ENCODE results near the gene CNTLN. TPM values are rescaled to one million over a fixed set of nuclear protein-coding genes. Genes with fewer than 3 reads are reported as not detected.
"Not testable (repeated sequence)": the region's sequence is repeated elsewhere in the genome, so short reads cannot be mapped to it uniquely, and the experiment has no call there.

Gene CNTLN
- total and polyA plus RNA-seq, 2 donors: 2.9 to 6.4 TPM

GRCh38 chr9:17437813-17438212, 303.0 kb downstream of the CNTLN start:
- Histone ChIP-seq H3K9me3 (ENCODE audit: control insufficient read depth in 2 of 2, insufficient read depth in 1 of 2, low read length in 1 of 2) (no peaks in the 10 kb centered on the region), H3K4me1 (ENCODE audit: control insufficient read depth in 2 of 2, insufficient read depth in 2 of 2, low read length in 2 of 2) (no peaks in the 10 kb centered on the region), H3K4me3 (ENCODE audit: low read length in 2 of 2) (no peak overlapping the region), H3K27me3 (ENCODE audit: control insufficient read depth in 2 of 2, insufficient read depth in 1 of 2, low read length in 1 of 2) (no peaks in the 10 kb centered on the region), H3K27ac (ENCODE audit: low read depth in 1 of 2, low read length in 1 of 2) (no peak overlapping the region), H3K36me3 (ENCODE audit: control insufficient read depth in 2 of 2, insufficient read depth in 2 of 2, low read length in 1 of 2) (no peaks in the 10 kb centered on the region)
- DNase-seq (ENCODE audit: low read depth in 6 of 9, low spot score in 9 of 9): no peak
- 98% methylated on average over 2 of the region's 2 CpGs for WGBS

DNA sequence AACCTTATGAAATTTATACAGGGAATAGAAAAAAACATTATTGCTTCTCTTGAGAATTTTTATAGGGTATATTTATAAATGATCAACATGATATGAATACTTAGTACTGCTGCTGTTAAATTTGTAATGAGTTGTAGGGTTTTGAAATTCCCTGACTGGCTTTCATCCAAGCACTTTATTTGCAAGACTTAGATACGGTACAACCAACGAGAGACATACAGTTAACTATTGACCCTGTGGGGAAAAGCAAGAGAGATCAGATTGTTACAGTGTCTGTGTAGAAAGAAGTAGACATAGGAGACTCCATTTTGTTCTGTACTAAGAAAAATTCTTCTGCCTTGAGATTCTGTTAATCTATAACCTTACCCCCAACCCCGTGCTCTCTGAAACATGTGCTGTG, 310.3 kb downstream of the CNTLN start:
- H3K36me3 ChIP-seq (ENCODE audit: control insufficient read depth in 2 of 2, insufficient read depth in 2 of 2, low read length in 1 of 2): not testable (repeated sequence)

GRCh38 chr9:17453751-17454150, 318.9 kb downstream of the CNTLN start:
- Histone ChIP-seq H3K36me3 (ENCODE audit: control insufficient read depth in 2 of 2, insufficient read depth in 2 of 2, low read length in 1 of 2) (no peaks in the 10 kb centered on the region), H3K27ac (ENCODE audit: low read depth in 1 of 2, low read length in 1 of 2) (no peak overlapping the region), H3K27me3 (ENCODE audit: control insufficient read depth in 2 of 2, insufficient read depth in 1 of 2, low read length in 1 of 2) (no peaks in the 10 kb centered on the region), H3K4me3 (ENCODE audit: low read length in 2 of 2) (no peak overlapping the region), H3K9me3 (ENCODE audit: control insufficient read depth in 2 of 2, insufficient read depth in 1 of 2, low read length in 1 of 2) (no peaks in the 10 kb centered on the region), H3K4me1 (ENCODE audit: control insufficient read depth in 2 of 2, insufficient read depth in 2 of 2, low read length in 2 of 2) (no peaks in the 10 kb centered on the region)
- WGBS: 97% methylated on average over 5 of the region's 5 CpGs
- DNase-seq (ENCODE audit: low read depth in 6 of 9, low spot score in 9 of 9): no peak

More for the DNA sequence above, 310.3 kb downstream of the CNTLN start:
- H3K4me3 ChIP-seq (ENCODE audit: low read length in 2 of 2); H3K27me3 ChIP-seq (ENCODE audit: control insufficient read depth in 2 of 2, insufficient read depth in 1 of 2, low read length in 1 of 2); DNase-seq (ENCODE audit: low read depth in 6 of 9, low spot score in 9 of 9); H3K9me3 ChIP-seq (ENCODE audit: control insufficient read depth in 2 of 2, insufficient read depth in 1 of 2, low read length in 1 of 2); H3K27ac ChIP-seq (ENCODE audit: low read depth in 1 of 2, low read length in 1 of 2); H3K4me1 ChIP-seq (ENCODE audit: control insufficient read depth in 2 of 2, insufficient read depth in 2 of 2, low read length in 2 of 2): not testable (repeated sequence)
- 97% methylated on average over 3 of the region's 3 CpGs for WGBS

DNA sequence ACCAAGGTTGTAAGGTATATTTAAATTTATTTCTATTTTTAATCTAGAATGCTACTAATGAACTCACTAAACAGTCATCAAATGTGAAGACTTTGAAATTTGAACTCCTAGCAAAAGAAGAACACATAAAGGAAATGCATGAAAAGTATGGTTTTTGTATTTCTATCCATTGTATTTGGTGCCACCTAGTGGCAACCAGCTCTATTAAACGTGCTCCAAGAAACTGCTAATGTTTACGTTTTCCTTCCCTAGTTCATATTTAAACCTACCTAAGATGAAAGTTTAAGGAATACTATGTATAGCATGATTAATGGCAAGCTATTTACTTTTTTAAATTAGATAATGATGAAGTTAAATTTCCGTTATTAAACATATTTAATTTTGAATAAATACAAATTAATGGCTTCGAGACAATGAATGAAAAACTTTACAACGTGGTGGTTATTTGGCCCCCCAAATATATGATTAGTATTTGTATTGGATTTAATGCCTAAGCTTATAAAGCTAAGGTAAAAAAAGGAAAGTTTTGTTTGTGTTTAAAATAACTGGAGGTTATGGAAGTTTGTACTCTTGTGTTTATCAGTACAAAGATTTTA, 328.1 kb downstream of the CNTLN start:
- DNase-seq (ENCODE audit: low read depth in 6 of 9, low spot score in 9 of 9): peak; percentile 13 to 74 (median 43)
- WGBS: 70% methylated on average over 5 of the region's 5 CpGs
- H3K27me3 ChIP-seq (ENCODE audit: control insufficient read depth in 2 of 2, insufficient read depth in 1 of 2, low read length in 1 of 2): no peaks in the 10 kb centered on the region
- H3K4me3 ChIP-seq (ENCODE audit: low read length in 2 of 2): no peak overlapping the region
- no peaks in the 10 kb centered on the region for H3K9me3 ChIP-seq (ENCODE audit: control insufficient read depth in 2 of 2, insufficient read depth in 1 of 2, low read length in 1 of 2)
- no peaks in the 10 kb centered on the region for H3K36me3 ChIP-seq (ENCODE audit: control insufficient read depth in 2 of 2, insufficient read depth in 2 of 2, low read length in 1 of 2)
- H3K27ac ChIP-seq (ENCODE audit: low read depth in 1 of 2, low read length in 1 of 2): no peak overlapping the region
- no peaks in the 10 kb centered on the region for H3K4me1 ChIP-seq (ENCODE audit: control insufficient read depth in 2 of 2, insufficient read depth in 2 of 2, low read length in 2 of 2)

GRCh38 chr9:17470036-17470813, 335.4 kb downstream of the CNTLN start:
- no peak overlapping the region for H3K27ac ChIP-seq (ENCODE audit: low read depth in 1 of 2, low read length in 1 of 2)
- no peak for DNase-seq (ENCODE audit: low read depth in 6 of 9, low spot score in 9 of 9)
- H3K4me3 ChIP-seq (ENCODE audit: low read length in 2 of 2): no peak overlapping the region
- no peaks in the 10 kb centered on the region for H3K36me3 ChIP-seq (ENCODE audit: control insufficient read depth in 2 of 2, insufficient read depth in 2 of 2, low read length in 1 of 2)
- WGBS: 97% methylated on average over 5 of the region's 5 CpGs
- no peaks in the 10 kb centered on the region for H3K27me3 ChIP-seq (ENCODE audit: control insufficient read depth in 2 of 2, insufficient read depth in 1 of 2, low read length in 1 of 2)
- H3K9me3 ChIP-seq (ENCODE audit: control insufficient read depth in 2 of 2, insufficient read depth in 1 of 2, low read length in 1 of 2): no peaks in the 10 kb centered on the region
- no peaks in the 10 kb centered on the region for H3K4me1 ChIP-seq (ENCODE audit: control insufficient read depth in 2 of 2, insufficient read depth in 2 of 2, low read length in 2 of 2)

GRCh38 chr9:17472126-17472525, 337.3 kb downstream of the CNTLN start:
- no peaks in the 10 kb centered on the region for H3K27me3 ChIP-seq (ENCODE audit: control insufficient read depth in 2 of 2, insufficient read depth in 1 of 2, low read length in 1 of 2)
- no peak for DNase-seq (ENCODE audit: low read depth in 6 of 9, low spot score in 9 of 9)
- over 99% methylated on average over 2 of the region's 2 CpGs for WGBS
- no peak overlapping the region for H3K27ac ChIP-seq (ENCODE audit: low read depth in 1 of 2, low read length in 1 of 2)
- H3K4me1 ChIP-seq (ENCODE audit: control insufficient read depth in 2 of 2, insufficient read depth in 2 of 2, low read length in 2 of 2): no peaks in the 10 kb centered on the region
- H3K9me3 ChIP-seq (ENCODE audit: control insufficient read depth in 2 of 2, insufficient read depth in 1 of 2, low read length in 1 of 2): no peaks in the 10 kb centered on the region
- H3K36me3 ChIP-seq (ENCODE audit: control insufficient read depth in 2 of 2, insufficient read depth in 2 of 2, low read length in 1 of 2): no peaks in the 10 kb centered on the region
- H3K4me3 ChIP-seq (ENCODE audit: low read length in 2 of 2): no peak overlapping the region

DNA sequence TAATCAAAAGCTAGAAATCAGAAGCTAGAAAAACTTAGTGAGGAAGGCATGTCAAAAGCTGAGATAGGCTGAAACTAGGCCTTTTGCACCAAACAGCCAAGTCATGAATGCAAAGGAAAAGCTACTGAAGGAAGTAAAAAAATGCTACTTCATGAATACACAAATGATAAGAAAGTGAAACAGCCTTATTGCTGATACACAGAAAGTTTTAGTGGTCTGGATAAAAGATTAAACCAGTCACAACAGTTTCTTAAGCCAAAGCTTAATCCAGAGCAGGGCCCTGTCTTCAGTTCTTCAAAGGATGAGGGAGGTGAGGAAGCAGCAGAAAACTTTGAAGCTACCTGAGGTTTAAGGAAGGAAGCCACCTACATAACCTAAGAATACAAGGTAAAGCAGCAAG, 341.6 kb downstream of the CNTLN start:
- no peak overlapping the region for H3K4me3 ChIP-seq (ENCODE audit: low read length in 2 of 2)
- no peaks in the 10 kb centered on the region for H3K27me3 ChIP-seq (ENCODE audit: control insufficient read depth in 2 of 2, insufficient read depth in 1 of 2, low read length in 1 of 2)
- no peak overlapping the region for H3K27ac ChIP-seq (ENCODE audit: low read depth in 1 of 2, low read length in 1 of 2)
- no peaks in the 10 kb centered on the region for H3K9me3 ChIP-seq (ENCODE audit: control insufficient read depth in 2 of 2, insufficient read depth in 1 of 2, low read length in 1 of 2)
- no peaks in the 10 kb centered on the region for H3K4me1 ChIP-seq (ENCODE audit: control insufficient read depth in 2 of 2, insufficient read depth in 2 of 2, low read length in 2 of 2)
- H3K36me3 ChIP-seq (ENCODE audit: control insufficient read depth in 2 of 2, insufficient read depth in 2 of 2, low read length in 1 of 2): no peaks in the 10 kb centered on the region
- DNase-seq (ENCODE audit: low read depth in 6 of 9, low spot score in 9 of 9): peak in 1 of 9 donors; percentile 7

- no peaks in the 10 kb centered on the region for H3K27me3 ChIP-seq (ENCODE audit: control insufficient read depth in 2 of 2, insufficient read depth in 1 of 2, low read length in 1 of 2)
- no peaks in the 10 kb centered on the region for H3K9me3 ChIP-seq (ENCODE audit: control insufficient read depth in 2 of 2, insufficient read depth in 1 of 2, low read length in 1 of 2)
- no peaks in the 10 kb centered on the region for H3K4me1 ChIP-seq (ENCODE audit: control insufficient read depth in 2 of 2, insufficient read depth in 2 of 2, low read length in 2 of 2)
- no peak overlapping the region for H3K4me3 ChIP-seq (ENCODE audit: low read length in 2 of 2)
- no peak for DNase-seq (ENCODE audit: low read depth in 6 of 9, low spot score in 9 of 9)
- H3K36me3 ChIP-seq (ENCODE audit: control insufficient read depth in 2 of 2, insufficient read depth in 2 of 2, low read length in 1 of 2): no peaks in the 10 kb centered on the region
- H3K27ac ChIP-seq (ENCODE audit: low read depth in 1 of 2, low read length in 1 of 2): no peak overlapping the region
Observed at GRCh38 chr9:17477816-17478215, 343.0 kb downstream of the CNTLN start.

- 98% methylated on average over 4 of the region's 4 CpGs for WGBS
- H3K4me3 ChIP-seq (ENCODE audit: low read length in 2 of 2): no peak overlapping the region
- no peak for DNase-seq (ENCODE audit: low read depth in 6 of 9, low spot score in 9 of 9)
- no peaks in the 10 kb centered on the region for H3K36me3 ChIP-seq (ENCODE audit: control insufficient read depth in 2 of 2, insufficient read depth in 2 of 2, low read length in 1 of 2)
- H3K4me1 ChIP-seq (ENCODE audit: control insufficient read depth in 2 of 2, insufficient read depth in 2 of 2, low read length in 2 of 2): no peaks in the 10 kb centered on the region
- no peaks in the 10 kb centered on the region for H3K27me3 ChIP-seq (ENCODE audit: control insufficient read depth in 2 of 2, insufficient read depth in 1 of 2, low read length in 1 of 2)
- no peaks in the 10 kb centered on the region for H3K9me3 ChIP-seq (ENCODE audit: control insufficient read depth in 2 of 2, insufficient read depth in 1 of 2, low read length in 1 of 2)
- no peak overlapping the region for H3K27ac ChIP-seq (ENCODE audit: low read depth in 1 of 2, low read length in 1 of 2)
Observed at GRCh38 chr9:17480966-17481365, 346.1 kb downstream of the CNTLN start.

Data from thymus (tissue), 11 donors.